T-cell (primary cell): ENCODE results near the gene ATP2A1. TPM values are rescaled to one million over a fixed set of nuclear protein-coding genes. Genes with fewer than 3 reads are reported as not detected.
A peak's percentile ranks its signal among the peaks of the same experiment; 100 is the strongest.

Experiments used
- ATAC-seq, 4 experiments: fragments of 200-7000 bp in 3 of 4; fragments of 150-1000 bp in 1 of 4; cut with Tn5 transposase; replicated peaks in 1 of 4; 1 replicate in 3 of 4; 2 replicates in 1 of 4; pipeline ENCODE4 v1.10.0; 2021; ENCODE audit warnings: moderate library complexity in 3 of 4, mild to moderate bottlenecking in 2 of 4, moderate number of reproducible peaks in 1 of 4
- CTCF ChIA-PET, 2 donors: fragments of 300-600 bp; sonication (Branson Sonifier 250); formaldehyde crosslinking; loops; one replicate each; lab custom pipeline; 2022; ENCODE audit warnings: antibody characterized with exemption in 2 of 2; lab: Charles Lee
- POLR2A ChIA-PET, 2 donors: fragments of 300-600 bp; sonication (Branson Sonifier 250); formaldehyde crosslinking; loops; one replicate each; lab custom pipeline; 2022; ENCODE audit warnings: antibody characterized with exemption in 2 of 2; lab: Charles Lee
- DNase-seq, 35 experiments: peaks; one replicate each; pipeline versions ENCODE4 v3.0.0 to v3.0.0-alpha.2; 2013 to 2023
- H3K27ac ChIP-seq: one replicate; pipeline ENCODE4 v1.5.1; 2013; ENCODE audit warnings: low read length
- H3K27me3 ChIP-seq, 2 experiments: replicated peaks in 1 of 2; 1 replicate in 1 of 2; 2 replicates in 1 of 2; pipeline versions ENCODE4 v1.6.1 to v1.7.0; 2013; ENCODE audit warnings: low read length in 1 of 2, mixed read lengths in 1 of 2; ENCODE audit not compliant: control insufficient read depth in 2 of 2, insufficient read depth in 2 of 2; ENCODE audit errors: extremely low read depth in 1 of 2
- H3K36me3 ChIP-seq, 2 donors: 1 replicate in 1 of 2; 2 replicates in 1 of 2; pipeline versions ENCODE4 v1.6.1 to v1.7.0; 2013; ENCODE audit warnings: low read length in 1 of 2; ENCODE audit not compliant: control insufficient read depth in 2 of 2, insufficient read depth in 1 of 2; ENCODE audit errors: extremely low read depth in 1 of 2
- H3K4me1 ChIP-seq, 2 experiments: 1 replicate in 1 of 2; 2 replicates in 1 of 2; pipeline versions ENCODE4 v1.6.1 to v1.7.0; 2013; ENCODE audit warnings: low read length in 2 of 2, mixed read lengths in 1 of 2; ENCODE audit not compliant: insufficient read depth in 2 of 2, control insufficient read depth in 1 of 2; ENCODE audit errors: extremely low read depth in 1 of 2
- H3K4me3 ChIP-seq, 2 donors: 1 replicate in 1 of 2; 2 replicates in 1 of 2; pipeline versions ENCODE4 v1.5.1 to v1.7.0; 2013; ENCODE audit warnings: mild to moderate bottlenecking in 2 of 2, low read length in 1 of 2, moderate library complexity in 1 of 2; ENCODE audit not compliant: control insufficient read depth in 1 of 2; ENCODE audit errors: extremely low read depth in 1 of 2
- H3K9me3 ChIP-seq: 2 replicates; pipeline ENCODE4 v1.7.0; 2013
- H3K27ac Mint-ChIP-seq, 2 donors: one replicate each; pipeline ENCODE4 v1.8.0; 2020 to 2021; ENCODE audit warnings: mild to moderate bottlenecking in 2 of 2, mixed read lengths in 2 of 2
- H3K27me3 Mint-ChIP-seq, 2 donors: one replicate each; pipeline ENCODE4 v1.8.0; 2021 to 2022; ENCODE audit warnings: mixed read lengths in 2 of 2
- H3K36me3 Mint-ChIP-seq: one replicate; pipeline ENCODE4 v1.8.0; 2021; ENCODE audit warnings: mixed read lengths
- H3K4me1 Mint-ChIP-seq, 3 donors: one replicate each; pipeline ENCODE4 v1.8.0; 2020 to 2022; ENCODE audit warnings: mixed read lengths in 3 of 3, mild to moderate bottlenecking in 1 of 3
- H3K4me3 Mint-ChIP-seq, 3 donors: one replicate each; pipeline ENCODE4 v1.8.0; 2020 to 2022; ENCODE audit warnings: mild to moderate bottlenecking in 3 of 3, mixed read lengths in 3 of 3, moderate library complexity in 3 of 3
- H3K9me3 Mint-ChIP-seq, 3 donors: one replicate each; pipeline ENCODE4 v1.8.0; 2020 to 2022; ENCODE audit warnings: mixed read lengths in 3 of 3
- WGBS: methylation state at CpG from one replicate; pipeline ENCODE4 v1.1.5; 2013; ENCODE audit warnings: missing lambda C conversion rate; ENCODE audit not compliant: insufficient coverage; 5-methylcytosine and 5-hydroxymethylcytosine counted together
- total RNA-seq, 35 experiments: library from RNA in 6 of 35; stranded (reverse) in 6 of 35; fragments of 120-200 nt in 1 of 35; gene quantifications; one replicate each; pipeline versions ENCODE4 v1.2.1 to v1.2.4 and lab custom pipeline; 2013 to 2026

ATP2A1 gene
- total RNA-seq, 5 donors from 2014 or later (not counting 1 experiment from before 2014, with no cell fraction given): 0.82 to 1.6 (median 0.95) TPM

DNA sequence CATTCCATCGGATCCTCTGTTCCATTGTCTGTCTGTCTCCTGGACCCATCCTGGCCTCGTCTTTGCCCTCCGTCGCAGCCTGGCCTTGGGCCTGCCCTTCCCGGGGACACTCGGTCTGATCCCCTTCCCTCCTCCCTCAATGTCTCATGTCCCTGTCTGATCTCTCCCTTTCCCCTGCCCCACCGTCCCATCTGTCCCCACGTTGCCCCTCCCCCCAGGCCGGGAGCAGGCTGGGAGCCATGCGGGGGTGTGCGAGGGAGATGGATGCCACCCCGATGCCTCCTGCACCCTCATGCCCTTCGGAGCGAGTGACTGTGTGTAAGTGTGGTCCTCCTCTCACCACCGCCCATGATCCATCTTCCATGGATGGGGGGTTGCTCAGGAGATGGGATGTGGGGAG is 5.3 kb upstream of the ATP2A1 start:
- ATAC-seq (no peak), DNase-seq (no peak)
- no peak overlapping the region for H3K4me3 Mint-ChIP-seq
- Histone ChIP-seq H3K27me3 (peaks cover 0 to 3% of the 10 kb centered on the region in 2 experiments), H3K9me3 (no peaks in the 10 kb centered on the region), H3K27ac (no peak overlapping the region), H3K4me3 (no peak overlapping the region), H3K4me1 (no peaks in the 10 kb centered on the region), H3K36me3 (peaks cover 12 to 50% of the 10 kb centered on the region in 2 donors)
- no peak overlapping the region for H3K27ac Mint-ChIP-seq
- WGBS: 100% methylated on average over 1 of the region's 15 CpGs
- ChIA-PET POLR2A (no interaction called here), CTCF (interaction anchor here (0.6 to 0.7 kb wide), 2 partner anchors 11 to 26 kb away, joined by 3 read pairs; no protein-coding TSS in a partner anchor)
- peaks cover 12% of the 10 kb centered on the region for H3K36me3 Mint-ChIP-seq
- no peaks in the 10 kb centered on the region for H3K4me1 Mint-ChIP-seq
- no peaks in the 10 kb centered on the region for H3K27me3 Mint-ChIP-seq
- H3K9me3 Mint-ChIP-seq: no peaks in the 10 kb centered on the region

DNA sequence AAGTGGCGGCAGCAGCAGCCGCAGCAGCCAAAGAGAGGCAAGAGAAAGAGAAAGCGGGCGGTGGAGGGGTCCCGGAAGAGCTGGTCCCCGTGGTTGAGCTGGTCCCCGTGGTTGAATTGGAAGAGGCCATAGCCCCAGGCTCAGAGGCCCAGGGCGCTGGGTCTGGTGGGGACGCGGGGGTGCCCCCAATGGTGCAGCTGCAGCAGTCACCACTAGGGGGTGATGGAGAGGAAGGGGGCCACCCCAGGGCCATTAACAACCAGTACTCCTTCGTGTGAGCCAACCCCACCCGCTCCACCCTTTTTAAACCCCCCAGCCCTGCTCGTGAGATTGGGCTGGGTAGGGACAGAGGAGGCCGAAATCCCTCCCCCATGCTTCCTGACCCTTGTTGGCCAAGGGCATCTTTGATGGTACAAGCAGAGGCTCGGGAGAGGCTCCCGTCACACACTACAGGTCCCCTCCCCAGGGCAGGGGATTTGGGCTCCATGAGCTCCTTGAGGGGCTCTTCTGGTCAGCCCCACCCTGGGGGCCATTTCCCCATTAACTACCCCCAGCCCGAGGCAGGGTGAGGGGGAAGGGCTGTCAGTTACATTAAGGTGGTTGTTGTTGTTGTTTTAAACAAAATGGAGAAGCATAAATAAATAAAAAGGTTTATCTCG is 4.6 kb upstream of the ATP2A1 start:
- no peak overlapping the region for H3K4me3 ChIP-seq
- ChIA-PET POLR2A (interaction anchor here in 1 of 2 donors (0.7 kb wide), 1 partner anchor 1101 kb away, joined by 3 read pairs; no protein-coding TSS in a partner anchor), CTCF (interaction anchor here (0.7 to 1.3 kb wide), 4 partner anchors 12 to 71 kb away, joined by 3 to 8 read pairs (median 4); no protein-coding TSS in a partner anchor)
- H3K4me3 Mint-ChIP-seq: no peak overlapping the region
- 75% methylated on average over 7 of the region's 18 CpGs for whole genome bisulfite sequencing
- H3K27ac Mint-ChIP-seq: no peak overlapping the region
- H3K4me1 Mint-ChIP-seq: peaks cover 0 to 2% (median 0%) of the 10 kb centered on the region in 3 donors
- H3K9me3 ChIP-seq: no peaks in the 10 kb centered on the region
- no peak overlapping the region for H3K27ac ChIP-seq
- peaks cover 0 to 2% of the 10 kb centered on the region in 2 experiments for H3K4me1 ChIP-seq
- peaks cover 12% of the 10 kb centered on the region for H3K36me3 Mint-ChIP-seq
- H3K9me3 Mint-ChIP-seq: no peaks in the 10 kb centered on the region
- H3K27me3 ChIP-seq: peaks cover 0 to 4% of the 10 kb centered on the region in 2 experiments
- H3K27me3 Mint-ChIP-seq: no peaks in the 10 kb centered on the region
- DNase-seq (peak; percentile 13 to 73 (median 50)), ATAC-seq (peak; percentile 70 to 88 (median 81))
- peaks cover 12 to 48% of the 10 kb centered on the region in 2 donors for H3K36me3 ChIP-seq

DNA sequence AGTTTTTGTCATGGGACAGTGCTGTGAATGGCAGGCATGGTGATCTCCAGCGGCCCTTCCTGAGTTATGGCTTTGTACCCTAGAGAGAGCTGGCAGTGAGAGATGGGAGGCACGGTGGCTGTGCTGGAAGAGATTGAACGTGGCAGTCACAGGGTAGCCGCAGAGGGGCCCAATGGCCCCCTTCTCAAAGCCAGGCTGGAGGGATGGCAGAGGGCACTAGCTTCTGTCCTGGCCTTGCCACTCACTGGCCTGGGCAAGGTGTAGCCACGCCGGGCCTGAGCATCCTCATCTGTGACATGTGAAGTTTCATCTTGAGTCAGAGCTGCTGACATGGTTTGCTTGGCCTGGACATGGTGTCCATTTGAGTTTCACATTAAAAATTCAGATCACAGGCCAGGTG is 3.9 kb upstream of the ATP2A1 start:
- no peak for DNase-seq
- peaks cover 4 to 7% (median 4%) of the 10 kb centered on the region in 3 donors for H3K4me1 Mint-ChIP-seq

DNA sequence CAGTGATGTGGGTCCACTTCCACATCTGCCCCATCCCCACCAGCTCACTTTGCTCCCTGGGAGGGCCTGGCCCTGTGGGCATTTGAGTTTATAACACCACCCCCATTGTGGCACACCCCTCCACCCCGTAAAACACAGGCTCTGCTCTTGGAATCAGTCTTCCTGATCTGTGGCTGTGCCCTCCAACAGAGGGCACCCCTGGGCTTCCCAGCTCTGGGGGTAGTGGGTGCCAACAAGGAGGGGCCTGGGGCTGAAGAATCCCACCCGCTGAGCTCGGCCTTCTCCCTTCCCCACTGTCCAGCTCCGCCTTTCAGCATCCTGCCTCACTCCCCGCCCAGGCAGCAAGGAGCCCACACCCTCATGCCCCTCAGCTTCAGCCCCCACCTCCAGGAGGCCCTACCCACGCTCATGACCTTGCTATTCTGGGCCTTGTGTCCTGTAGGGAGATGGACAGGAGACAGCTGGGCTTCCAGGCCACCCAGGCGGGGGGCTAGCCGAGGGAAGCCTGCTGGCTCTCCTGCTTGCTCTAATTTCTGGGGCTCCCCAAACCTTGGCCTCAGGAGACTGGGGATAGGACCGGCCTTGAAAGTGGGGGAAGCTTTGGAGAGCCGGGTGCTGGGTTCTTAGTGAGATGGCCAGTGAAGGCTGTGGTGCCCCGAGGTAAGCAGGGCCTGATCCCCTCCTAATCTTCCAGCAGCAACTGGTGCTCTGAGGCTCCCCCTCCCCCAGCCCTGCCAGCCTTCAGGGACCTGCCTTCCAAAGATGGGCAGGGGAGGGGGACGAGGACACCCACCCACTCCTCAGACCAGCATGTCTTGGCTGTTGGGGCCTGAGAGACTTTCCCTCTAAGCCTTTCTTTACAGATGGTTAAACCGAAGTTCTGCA is 2.9 kb upstream of the ATP2A1 start:
- DNase-seq: no peak
- WGBS: 87% methylated on average over 5 of the region's 13 CpGs
- H3K27ac Mint-ChIP-seq: no peak overlapping the region

More for the DNA sequence above, 3.9 kb upstream of the ATP2A1 start:
- no peak for ATAC-seq
- H3K4me3 ChIP-seq: no peak overlapping the region
- POLR2A ChIA-PET: interaction anchor here in 1 of 2 donors (0.7 kb wide), 1 partner anchor 541 kb away, joined by 11 read pairs; no protein-coding TSS in a partner anchor
- H3K4me3 Mint-ChIP-seq: no peak overlapping the region
- peaks cover 12 to 41% of the 10 kb centered on the region in 2 donors for H3K36me3 ChIP-seq
- peaks cover 2 to 9% of the 10 kb centered on the region in 2 experiments for H3K4me1 ChIP-seq
- H3K9me3 Mint-ChIP-seq: no peaks in the 10 kb centered on the region
- no peak overlapping the region for H3K27ac ChIP-seq
- H3K27me3 ChIP-seq: peaks cover 0 to 4% of the 10 kb centered on the region in 2 experiments
- H3K36me3 Mint-ChIP-seq: peaks cover 8% of the 10 kb centered on the region
- 84% methylated on average over 6 of the region's 6 CpGs for WGBS
- CTCF ChIA-PET: interaction anchor here (1.1 to 1.3 kb wide), 2 partner anchors 70 kb away, joined by 5 to 8 read pairs; no protein-coding TSS in a partner anchor
- no peak overlapping the region for H3K27ac Mint-ChIP-seq
- H3K27me3 Mint-ChIP-seq: no peaks in the 10 kb centered on the region
- no peaks in the 10 kb centered on the region for H3K9me3 ChIP-seq

DNA sequence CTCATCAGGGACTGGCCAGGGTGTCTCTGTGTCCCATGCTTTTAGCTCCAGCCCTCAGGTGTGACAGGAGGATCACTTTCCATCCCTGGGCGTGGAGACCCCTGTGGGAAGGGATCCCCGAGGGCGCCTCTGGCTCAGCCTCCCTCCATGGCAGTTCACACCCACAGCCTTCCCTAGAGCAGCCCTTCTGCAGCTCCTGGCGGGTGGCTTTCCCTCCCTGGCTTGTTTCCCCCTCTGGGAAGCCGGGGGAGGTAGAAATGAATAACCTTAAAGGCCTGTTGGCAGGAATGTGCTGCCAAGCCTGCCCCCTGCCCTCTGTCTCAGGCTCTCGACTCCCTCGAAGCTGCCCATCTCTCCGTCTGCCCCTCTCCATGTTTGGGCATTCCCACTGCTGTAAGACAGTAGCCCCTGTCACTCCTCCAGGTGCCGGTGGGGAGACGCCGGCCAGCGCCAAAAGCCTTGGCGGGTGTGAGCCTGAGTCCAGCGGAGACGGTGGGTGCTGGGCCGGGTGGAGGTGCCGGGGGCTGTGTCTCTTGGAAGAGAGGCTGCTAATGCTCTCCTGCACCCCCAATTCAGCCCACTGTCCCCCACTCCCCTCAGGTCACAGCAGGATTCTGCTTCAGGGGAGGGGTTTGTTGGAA is 2.1 kb upstream of the ATP2A1 start:
- ChIA-PET CTCF (interaction anchor here in 1 of 2 donors (1.3 kb wide), 1 partner anchor 11 kb away, joined by 3 read pairs; no protein-coding TSS in a partner anchor), POLR2A (no interaction called here)
- ATAC-seq: no peak
- H3K9me3 ChIP-seq: no peaks in the 10 kb centered on the region
- peaks cover 2 to 20% of the 10 kb centered on the region in 2 experiments for H3K4me1 ChIP-seq
- H3K9me3 Mint-ChIP-seq: no peaks in the 10 kb centered on the region
- H3K27me3 Mint-ChIP-seq: peaks cover 4 to 5% of the 10 kb centered on the region in 2 donors
- no peak overlapping the region for H3K4me3 ChIP-seq
- DNase-seq: no peak
- H3K27ac ChIP-seq: no peak overlapping the region
- 95% methylated on average over 4 of the region's 17 CpGs for WGBS
- H3K4me1 Mint-ChIP-seq: peaks cover 5 to 14% (median 6%) of the 10 kb centered on the region in 3 donors
- no peaks in the 10 kb centered on the region for H3K36me3 Mint-ChIP-seq
- H3K36me3 ChIP-seq: peaks cover 4 to 26% of the 10 kb centered on the region in 2 donors
- no peak overlapping the region for H3K27ac Mint-ChIP-seq
- no peak overlapping the region for H3K4me3 Mint-ChIP-seq
- peaks cover 0 to 16% of the 10 kb centered on the region in 2 experiments for H3K27me3 ChIP-seq

More for the DNA sequence above, 2.9 kb upstream of the ATP2A1 start:
- peaks cover 4 to 8% (median 5%) of the 10 kb centered on the region in 3 donors for H3K4me1 Mint-ChIP-seq
- no peak overlapping the region for H3K4me3 Mint-ChIP-seq
- H3K36me3 ChIP-seq: peaks cover 8 to 33% of the 10 kb centered on the region in 2 donors
- ChIA-PET POLR2A (interaction anchor here in 1 of 2 donors (0.7 kb wide), 1 partner anchor 540 kb away, joined by 11 read pairs; no protein-coding TSS in a partner anchor), CTCF (interaction anchor here in 1 of 2 donors (1.3 kb wide), 2 partner anchors 10 to 69 kb away, joined by 3 to 8 read pairs; no protein-coding TSS in a partner anchor)
- no peaks in the 10 kb centered on the region for H3K36me3 Mint-ChIP-seq
- H3K27ac ChIP-seq: no peak overlapping the region
- peaks cover 0 to 9% of the 10 kb centered on the region in 2 experiments for H3K27me3 ChIP-seq
- H3K9me3 Mint-ChIP-seq: no peaks in the 10 kb centered on the region
- H3K4me1 ChIP-seq: peaks cover 2 to 17% of the 10 kb centered on the region in 2 experiments
- no peak for ATAC-seq
- no peaks in the 10 kb centered on the region for H3K27me3 Mint-ChIP-seq
- no peaks in the 10 kb centered on the region for H3K9me3 ChIP-seq
- no peak overlapping the region for H3K4me3 ChIP-seq
